GM19239 (cell line): Measurements from ENCODE around the gene ACSS1.

ENCODE experiments used
- DNase-seq: peaks from one replicate; pipeline ENCODE4 v3.0.0; 2011; ENCODE audit warnings: low spot score; ENCODE audit not compliant: insufficient read length
- FAIRE-seq: peaks from 2 replicates; lab custom pipeline; 2011; peaks lifted over from hg19 to GRCh38; lab: Jason Lieb, UNC

The ACSS1 gene

DNA sequence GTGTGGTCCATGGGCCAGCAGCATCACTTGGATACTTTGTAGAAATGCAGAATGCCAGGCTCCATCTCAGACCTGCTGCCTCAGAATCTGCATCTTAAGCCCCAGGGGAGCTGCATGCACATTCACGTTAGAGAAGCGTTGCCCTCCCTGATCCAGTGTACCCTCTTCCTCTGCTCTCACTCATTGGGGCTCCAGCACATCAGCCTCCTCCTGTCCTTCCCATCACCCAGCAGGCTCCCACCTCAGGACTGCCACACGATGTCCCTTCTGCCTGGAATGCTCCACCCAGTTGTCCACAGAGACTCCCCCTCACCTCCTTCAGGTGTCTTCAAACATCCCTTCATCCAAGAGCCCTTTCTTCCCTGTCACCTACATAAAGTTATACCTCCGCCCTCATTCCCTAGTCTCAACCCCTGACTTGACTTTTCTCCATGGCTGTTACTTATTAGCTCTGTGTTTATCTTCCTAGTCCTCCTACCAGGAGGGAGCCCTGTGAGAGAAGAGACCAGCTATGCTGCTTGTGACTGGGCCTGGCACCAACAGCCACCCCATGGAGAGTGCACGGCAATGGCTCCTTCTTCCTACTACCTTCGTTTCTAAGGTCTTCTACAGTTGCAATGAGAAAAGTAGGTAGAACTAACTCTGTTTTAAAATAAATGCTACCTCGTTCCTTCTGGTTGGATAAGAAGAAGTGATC, 3.3 kb upstream of the ACSS1 start:
- FAIRE-seq (no peak), DNase-seq (no peak)

DNA sequence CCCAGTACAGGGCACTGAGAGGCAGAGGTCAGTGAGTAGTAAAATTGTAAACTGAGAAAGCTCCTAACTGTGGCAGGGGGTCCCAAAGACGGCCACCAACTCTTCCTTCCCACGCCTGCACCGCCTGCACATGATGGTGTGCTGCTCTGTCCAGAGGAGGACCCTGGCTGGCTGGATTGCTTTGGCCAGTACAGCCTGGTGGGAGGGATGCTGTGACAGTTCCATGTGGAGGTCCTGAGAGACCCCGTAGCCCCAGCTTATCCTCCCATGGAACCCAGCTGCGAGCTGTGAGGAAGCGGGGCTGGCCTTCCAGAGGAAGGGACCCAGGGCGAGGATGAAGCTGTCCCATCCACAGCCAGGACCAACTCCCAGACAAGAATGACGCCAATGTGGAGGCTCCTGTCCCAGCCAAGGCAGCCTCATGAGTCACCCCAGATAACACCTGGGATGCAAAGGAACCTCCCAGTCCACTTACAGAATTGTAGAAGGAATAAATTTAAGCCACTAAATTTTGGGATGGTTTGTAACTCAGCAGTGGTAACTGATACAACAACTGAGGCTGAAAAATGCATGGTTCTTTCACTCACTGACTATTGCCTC, 2.0 kb upstream of the ACSS1 start:
- no peak for DNase-seq
- FAIRE-seq = no peak

GRCh38 chr20:25058847-25059810, 1.2 kb upstream of the ACSS1 start:
- no peak for DNase-seq
- peak; percentile 61 for FAIRE-seq

GRCh38 chr20:25057234-25058050, 497 bp downstream of the ACSS1 start:
- peak; percentile 21 for FAIRE-seq
- DNase-seq = no peak

GRCh38 chr20:25056690-25057233, 1.2 kb downstream of the ACSS1 start:
- FAIRE-seq (peak; percentile 61), DNase-seq (peak; percentile 45)

DNA sequence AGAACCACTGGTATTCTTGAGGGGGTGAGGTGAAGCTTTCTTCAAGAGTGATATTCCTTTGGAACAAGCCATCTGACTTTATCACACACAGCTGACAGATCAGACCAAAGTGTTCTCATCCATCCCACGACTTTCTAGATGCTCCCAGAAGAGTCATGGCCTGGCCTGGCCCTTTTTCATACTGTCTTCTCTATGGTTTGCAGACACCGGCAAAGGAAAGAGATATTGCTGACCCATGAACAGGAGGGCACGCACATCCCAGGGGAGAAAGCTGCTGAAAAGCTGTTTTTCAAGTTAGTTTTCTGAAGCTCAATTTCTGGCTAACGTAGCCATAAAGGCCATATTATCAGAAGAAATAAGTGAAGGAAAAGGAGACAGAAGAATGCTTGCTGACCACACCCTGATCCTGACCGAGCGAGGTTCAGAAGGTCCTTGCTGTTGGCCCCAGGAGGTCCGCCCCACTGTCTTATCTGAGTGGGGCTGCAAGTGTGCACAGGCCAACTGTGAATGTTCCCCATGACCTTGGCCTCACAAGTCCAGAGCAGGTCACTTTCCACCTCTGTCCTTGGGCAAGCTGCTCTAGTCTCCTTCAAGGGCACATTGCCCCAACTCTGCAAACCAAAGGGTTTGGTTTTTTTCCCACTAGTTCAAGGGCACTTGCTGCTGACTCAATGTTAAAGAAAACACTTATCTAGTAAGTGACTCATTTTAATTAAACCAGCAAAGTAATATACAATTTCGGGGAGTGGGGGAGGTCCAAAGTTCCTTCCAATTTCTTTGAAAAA, 2.0 kb downstream of the ACSS1 start:
- DNase-seq (no peak), FAIRE-seq (no peak)

DNA sequence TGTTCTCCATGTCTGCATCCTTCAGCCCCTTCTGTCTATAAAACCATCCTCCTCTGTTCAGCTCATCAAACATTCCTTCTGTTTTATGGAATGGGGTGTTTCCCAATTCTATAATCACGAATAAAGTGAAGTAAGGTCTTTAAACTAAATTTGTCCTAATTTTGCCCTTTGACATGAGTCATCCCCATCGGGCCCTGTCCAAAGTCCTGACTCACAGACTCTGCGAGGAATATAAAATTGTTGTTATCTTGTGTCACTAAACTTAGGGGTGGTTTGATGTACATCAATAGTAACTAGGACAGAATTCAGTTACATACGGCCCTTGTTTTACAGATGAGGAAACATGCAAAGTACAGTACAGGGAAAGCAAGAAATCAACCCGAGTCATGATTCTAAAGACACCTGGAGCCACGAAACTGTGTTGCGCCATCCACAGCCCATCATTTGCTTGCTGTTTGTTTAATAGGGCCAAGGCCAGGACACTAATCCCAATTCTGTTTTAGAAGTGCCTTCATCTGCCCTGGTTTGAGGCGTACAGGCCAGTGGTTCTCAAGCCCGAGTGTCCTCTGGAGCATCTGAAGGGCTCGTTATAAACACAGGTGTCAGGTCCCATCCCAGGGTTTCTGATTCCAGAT, 2.8 kb downstream of the ACSS1 start:
- no peak for DNase-seq
- FAIRE-seq = peak; percentile 45

GRCh38 chr20:25054096-25054820, 3.7 kb downstream of the ACSS1 start:
- DNase-seq = no peak
- FAIRE-seq = peak; percentile 87

DNA sequence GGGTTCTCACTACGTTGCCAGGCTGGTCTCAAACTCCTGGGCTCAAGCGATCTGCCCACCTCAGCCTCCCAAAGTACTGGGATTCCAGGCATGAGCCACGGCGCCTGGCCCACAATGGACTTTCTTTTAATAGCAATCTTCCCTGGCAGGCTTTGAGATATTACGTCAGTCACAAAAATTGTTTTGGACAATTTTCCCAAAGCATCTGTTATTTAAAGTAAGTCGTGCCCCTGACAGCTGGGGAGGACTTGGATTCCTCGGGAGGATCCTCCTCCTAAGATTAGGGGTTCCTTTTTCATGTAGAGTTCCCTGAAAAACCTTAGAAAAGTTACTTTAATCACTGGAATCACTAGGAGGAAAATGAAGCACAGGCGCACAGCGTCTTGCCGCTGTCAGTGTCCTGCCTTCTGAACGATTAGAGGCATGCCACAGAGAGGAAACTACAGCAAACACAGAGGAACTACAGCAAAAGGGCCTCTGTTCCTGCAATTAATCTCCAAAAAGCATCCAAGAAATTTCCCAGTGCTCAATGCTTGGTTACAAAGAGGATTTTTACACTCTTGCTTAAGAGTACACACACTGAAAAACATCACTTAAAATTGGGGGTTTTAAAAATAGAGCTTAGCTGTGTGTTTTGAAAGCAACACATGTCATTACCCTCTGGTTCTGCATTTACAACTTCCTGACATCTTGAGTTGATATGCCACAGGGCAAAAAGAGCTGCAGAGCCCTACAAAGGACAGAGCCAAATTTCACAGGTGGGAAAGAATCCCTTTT, 4.5 kb downstream of the ACSS1 start:
- DNase-seq (no peak), FAIRE-seq (peak; percentile 33)

- FAIRE-seq (no peak), DNase-seq (no peak)
Observed at GRCh38 chr20:25052255-25053194, 5.4 kb downstream of the ACSS1 start.

DNA sequence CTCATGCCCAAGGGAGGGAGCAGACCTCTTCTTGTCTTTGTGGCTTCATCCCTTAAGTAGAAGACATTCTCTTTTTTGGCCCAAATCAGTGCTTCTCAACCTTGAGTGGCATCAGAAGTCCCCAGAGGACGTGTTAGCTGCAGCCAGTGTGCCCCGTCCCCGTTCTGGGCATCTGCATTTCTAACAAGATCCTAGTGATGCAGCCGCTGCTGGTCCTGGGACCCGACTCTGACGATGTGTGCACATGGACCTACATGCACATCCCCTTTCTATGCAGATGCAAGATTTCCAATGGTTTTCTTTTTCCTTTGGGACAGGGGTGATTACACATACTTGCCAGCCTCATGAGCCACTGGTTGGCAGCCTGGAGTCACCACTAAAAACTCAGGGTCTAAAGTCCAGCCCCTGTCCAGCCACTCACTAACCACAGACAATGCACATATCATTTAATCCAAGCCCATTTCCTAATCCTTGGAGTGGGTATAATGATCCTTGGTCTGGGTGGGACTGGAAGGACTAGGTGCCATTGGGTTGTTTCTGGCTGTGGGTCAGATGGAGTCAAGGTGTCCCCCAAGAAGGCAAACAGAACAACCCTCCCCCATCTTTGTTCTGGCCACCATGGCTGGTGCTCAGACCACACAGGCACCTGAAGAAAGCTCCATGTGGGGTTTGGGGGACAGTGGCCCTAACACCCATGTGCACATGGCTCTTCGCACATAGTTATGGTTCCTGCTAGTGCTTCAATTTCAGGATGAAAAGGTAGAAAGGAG, 6.4 kb downstream of the ACSS1 start:
- DNase-seq (no peak), FAIRE-seq (no peak)

DNA sequence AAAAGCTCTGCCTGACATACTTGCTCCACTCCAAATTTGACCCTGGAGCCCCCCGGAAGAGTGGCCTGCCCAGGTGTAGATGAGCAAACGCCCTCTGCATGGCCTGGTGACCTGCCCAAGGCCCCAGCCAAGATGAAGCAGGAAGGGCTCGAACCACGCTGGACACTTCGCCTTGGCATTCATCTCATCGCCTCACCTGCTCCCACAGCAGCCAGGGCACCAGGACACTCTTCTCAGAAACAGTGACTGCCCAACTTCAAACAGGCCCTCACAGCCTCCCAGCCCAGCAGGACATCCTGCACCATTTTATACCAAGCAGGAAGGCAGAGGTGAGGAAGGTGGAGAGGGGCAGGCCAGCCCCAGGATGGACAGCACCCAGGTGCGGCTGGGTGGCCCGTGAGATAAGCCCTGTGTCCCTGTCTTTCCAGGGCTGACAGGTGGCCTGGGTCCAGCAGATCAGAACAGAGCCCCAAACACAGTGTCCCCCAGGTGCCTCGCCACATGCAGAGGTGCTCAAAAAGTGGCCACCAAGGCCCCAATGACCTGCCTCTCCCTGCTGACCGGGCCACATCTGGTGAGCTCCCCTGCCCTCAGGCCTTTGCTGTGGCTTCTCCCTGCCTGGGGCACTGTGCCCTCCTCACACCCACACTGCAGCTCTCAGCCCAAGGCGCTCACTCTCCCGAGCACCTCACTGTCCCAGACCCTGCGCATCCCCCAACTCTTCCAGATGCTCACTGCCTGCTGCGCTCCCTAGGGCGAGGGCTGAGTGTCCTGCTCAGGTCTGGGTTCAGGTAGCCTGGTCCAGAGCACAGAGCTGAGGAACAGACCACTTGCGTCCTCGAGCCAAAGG, 7.2 kb downstream of the ACSS1 start:
- DNase-seq = no peak

DNA sequence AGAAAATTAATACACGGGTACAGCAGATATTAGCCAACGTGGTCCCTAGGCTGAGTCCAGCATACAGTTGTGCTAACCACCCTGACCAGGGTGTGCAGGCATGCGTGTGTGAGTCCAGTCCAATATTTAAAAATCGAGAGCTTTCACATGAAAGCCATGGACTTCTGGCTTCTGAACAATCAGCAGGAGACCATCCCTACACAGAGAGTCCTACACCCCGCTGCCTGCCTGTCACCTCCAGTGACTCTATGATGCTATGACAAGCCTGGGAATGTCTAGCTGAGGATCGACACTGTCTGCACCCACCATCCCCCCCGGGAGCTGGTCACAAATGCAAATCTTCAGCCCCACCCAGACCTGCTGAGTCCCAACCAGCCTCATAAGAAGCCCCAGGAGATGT, 7.9 kb downstream of the ACSS1 start:
- FAIRE-seq (no peak), DNase-seq (no peak)

More for the DNA sequence above, 7.2 kb downstream of the ACSS1 start:
- no peak for FAIRE-seq

DNA sequence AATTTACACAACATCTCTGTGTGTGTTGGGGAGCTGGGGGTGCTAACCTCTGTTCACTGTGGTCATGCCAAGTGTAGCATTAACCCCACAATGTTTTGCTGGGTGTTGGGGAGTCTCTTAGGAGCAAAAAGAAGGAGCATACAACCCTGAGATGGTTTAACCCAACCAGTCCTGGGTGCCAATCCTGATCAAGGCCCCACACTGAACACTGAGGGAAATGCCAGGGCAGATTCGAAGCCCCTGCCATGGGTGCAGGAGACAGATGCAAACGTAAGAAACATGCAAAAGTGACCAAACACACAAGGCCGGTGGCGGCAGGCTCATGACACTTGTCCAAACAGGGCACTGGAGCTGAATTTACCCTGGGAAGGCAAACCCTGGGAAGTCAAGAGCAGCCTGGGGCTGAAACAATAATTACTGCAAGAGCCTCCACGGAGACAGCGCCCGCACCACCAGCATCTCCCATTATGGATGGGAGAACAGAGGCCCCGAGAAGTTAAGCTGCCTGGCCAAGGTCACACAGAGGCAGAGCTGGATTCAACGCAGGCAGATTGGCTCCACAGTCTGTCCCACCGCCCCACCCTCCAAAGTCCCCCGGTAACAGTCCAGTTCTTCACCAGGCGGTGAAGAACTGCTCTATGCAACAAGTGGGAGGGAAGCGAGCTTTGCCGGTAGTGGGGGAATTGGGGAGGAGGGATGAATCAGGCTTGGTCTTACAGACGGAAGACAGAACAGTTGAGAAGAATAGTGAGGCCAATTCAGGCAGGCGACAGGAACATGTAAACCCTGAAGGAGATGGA, 8.5 kb downstream of the ACSS1 start:
- DNase-seq (no peak), FAIRE-seq (no peak)
